Measurements from ENCODE around the gene AIG1.
"Not testable (repeated sequence)": the region's sequence is repeated elsewhere in the genome, so short reads cannot be mapped to it uniquely, and the experiment has no call there.

AIG1 gene

GRCh38 chr6:143058987-143059386, 1.7 kb upstream of the AIG1 start:
- DNase-seq = peak; percentile 11

DNA sequence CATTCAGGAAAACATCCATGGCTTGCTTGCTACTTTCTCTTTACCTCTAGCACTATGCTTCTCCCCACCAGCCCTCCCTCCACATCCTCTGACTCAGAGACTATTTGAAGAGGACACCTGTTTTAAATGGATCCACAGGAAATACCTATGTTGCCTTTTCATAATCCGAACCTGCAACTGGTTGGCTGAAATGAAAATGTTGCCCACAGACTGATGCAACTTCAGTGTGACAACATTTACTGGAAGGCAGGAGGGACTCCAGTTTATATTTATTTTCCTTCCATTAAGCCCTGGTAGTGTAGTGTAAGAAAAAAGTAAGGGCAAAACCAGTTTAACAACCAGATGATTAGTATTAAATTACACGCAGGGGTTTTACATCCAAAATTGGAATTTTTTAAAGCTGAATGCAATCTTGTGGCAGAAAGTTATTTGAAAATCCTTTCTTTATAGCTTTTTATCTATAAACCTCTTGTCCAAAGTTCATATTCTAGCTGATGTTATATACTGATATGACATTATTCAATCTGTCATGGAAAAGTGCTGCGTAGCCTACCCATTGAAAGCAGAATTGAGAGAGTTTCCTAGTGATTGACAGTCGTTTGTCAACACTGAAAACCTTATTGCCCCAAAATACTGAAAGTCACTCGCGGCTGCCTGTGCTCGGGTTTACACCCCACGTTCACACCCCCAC, 881 bp upstream of the AIG1 start:
- DNase-seq = peak; percentile 19

DNA sequence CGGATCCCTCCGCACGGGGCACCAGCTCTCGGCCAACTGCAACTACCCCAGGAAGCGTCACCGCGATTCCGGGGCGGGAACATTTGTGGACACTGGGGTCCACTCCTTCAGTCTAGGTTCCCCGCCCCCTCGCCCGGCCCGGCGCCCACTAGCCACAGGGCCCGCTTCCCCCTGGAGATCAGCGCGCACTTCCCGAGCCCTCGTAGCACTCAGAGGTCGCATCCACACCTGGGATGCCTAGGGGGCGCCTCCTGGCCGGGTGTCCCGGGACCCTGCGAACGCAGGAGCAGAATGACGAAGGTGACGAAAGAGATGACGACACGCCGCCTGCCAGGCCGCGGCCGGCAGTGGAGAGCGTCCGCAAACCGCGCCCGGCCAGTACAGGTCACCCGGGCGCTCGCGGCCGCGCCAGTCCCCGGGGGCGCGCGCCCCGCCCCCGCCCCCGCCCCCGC, 309 bp upstream of the AIG1 start:
- DNase-seq = peak; percentile 61

- DNase-seq = no peak
Observed at GRCh38 chr6:143061597-143062385, 1.1 kb downstream of the AIG1 start.

DNA sequence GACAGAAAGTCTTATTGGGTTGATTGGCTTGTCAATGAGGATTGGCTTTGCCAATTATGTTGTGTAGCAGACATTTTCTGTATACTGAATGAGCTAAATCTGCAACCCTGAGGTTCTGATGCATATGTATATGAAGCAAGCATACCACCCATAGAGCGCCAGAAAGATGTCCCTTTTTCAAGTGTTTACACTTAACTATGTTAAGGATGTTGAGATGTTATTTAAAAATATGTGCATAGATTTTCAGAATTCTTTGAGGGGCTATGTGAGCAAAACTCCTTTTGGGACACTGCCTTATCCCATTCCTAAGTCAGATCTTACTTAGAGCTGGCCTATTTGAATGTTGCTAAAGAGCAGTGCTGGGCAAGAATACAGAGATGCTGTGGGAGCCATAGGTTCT, 1.9 kb downstream of the AIG1 start:
- no peak for DNase-seq

DNA sequence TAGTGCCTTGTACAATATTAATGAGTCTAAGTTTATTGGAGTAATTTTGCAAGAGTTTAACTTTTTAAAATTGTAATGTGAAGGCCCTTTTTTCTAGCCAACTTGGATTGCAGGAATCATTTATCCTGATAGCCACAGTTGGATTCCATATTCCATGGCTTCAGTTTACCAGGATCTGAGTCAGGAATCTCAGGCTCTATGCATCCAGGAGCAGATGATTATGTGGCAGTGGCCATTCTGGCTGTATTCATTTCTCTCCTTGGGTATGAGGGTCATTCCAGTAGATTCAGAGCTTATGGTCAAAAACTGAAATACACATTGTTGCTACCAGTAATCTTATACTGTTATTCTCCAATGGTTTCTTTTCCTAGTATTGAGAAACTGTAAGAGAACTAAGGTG, 2.9 kb downstream of the AIG1 start:
- DNase-seq = no peak

- no peak for DNase-seq
Observed at GRCh38 chr6:143064271-143064670, 3.6 kb downstream of the AIG1 start.

DNA sequence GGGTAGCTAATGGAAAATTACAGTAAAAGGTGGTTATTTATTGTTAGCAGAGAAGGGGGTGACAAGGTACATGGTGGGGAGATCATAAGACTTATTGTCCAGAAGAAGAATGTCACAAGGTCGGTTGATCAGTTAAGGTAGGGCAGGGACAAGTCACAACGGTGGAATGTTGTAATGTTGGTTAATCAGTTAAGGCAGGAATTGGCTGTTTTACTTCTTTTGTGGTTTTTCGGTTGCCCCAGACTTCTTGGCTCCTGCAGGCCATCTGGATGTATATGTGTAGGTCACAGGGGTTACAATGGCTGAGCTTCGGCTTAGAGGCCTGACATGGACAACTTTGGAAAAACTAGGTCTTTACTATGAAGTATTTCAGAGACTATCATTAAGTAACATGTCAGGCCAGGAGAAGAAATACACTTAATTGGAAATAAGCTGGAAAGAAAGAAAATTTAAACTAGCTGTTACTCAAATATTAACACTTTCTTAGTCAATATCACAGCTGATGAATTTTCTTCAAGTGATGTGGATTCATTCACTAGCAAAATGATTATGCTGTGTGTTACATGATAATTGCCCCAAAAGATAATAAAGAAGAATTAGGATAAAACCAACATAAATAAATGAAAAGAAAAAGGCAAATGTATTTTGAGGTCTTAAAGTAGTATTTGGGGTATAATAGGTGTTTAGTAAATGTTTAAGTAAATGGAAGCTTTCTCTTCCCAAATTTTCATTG, 4.4 kb downstream of the AIG1 start:
- DNase-seq = no peak

- no peak for DNase-seq
Observed at GRCh38 chr6:143068001-143068400, 7.3 kb downstream of the AIG1 start.

DNA sequence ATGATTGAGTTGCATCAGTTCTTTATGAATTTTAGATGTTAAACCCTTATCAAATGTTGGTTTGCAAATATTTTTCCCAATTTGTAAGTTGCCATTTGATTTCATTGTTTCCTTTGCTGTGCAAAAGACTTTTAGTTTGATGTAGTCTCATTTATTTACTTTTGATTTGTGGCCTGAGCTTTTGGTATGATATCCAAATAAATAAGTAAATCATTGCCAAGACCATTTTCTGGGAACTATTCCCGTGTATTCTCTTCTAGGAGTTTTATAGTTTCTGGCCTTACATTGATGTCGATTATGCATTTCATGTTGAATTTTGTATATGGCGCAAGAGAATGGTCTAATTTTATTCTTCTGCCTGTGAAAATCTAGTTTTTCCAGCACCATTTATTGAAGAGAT, 13.4 kb downstream of the AIG1 start:
- DNase-seq = no peak

- DNase-seq = no peak
Observed at GRCh38 chr6:143074670-143075318, 14.1 kb downstream of the AIG1 start.

GRCh38 chr6:143078468-143079324, 18.0 kb downstream of the AIG1 start:
- no peak for DNase-seq

GRCh38 chr6:143079325-143079640, 18.6 kb downstream of the AIG1 start:
- no peak for DNase-seq

DNA sequence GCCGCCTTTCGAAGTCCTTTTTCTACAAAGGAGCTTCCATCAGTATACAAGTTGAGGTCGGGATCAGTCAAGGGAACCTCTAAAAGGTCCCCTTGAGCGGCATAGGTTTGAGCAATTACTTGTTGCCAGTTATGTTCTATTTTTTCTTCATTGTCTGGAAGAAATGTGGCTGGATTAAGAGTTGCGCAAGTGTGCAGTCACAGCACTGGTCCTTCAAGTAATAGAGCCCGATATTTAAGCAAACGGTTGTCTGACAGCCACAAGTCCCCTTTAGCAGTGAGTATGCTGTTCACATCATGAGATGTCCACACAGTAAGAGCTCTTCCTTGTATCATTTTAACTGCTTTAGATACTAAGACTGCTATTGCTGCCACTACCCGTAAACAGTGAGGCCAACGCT, 21.6 kb downstream of the AIG1 start:
- not testable (repeated sequence) for DNase-seq

- DNase-seq = not testable (repeated sequence)
Observed at GRCh38 chr6:143084019-143084418, 23.3 kb downstream of the AIG1 start.

GRCh38 chr6:143087335-143087734, 26.6 kb downstream of the AIG1 start:
- DNase-seq = not testable (repeated sequence)

GRCh38 chr6:143087856-143088255, 27.2 kb downstream of the AIG1 start:
- no peak for DNase-seq

DNA sequence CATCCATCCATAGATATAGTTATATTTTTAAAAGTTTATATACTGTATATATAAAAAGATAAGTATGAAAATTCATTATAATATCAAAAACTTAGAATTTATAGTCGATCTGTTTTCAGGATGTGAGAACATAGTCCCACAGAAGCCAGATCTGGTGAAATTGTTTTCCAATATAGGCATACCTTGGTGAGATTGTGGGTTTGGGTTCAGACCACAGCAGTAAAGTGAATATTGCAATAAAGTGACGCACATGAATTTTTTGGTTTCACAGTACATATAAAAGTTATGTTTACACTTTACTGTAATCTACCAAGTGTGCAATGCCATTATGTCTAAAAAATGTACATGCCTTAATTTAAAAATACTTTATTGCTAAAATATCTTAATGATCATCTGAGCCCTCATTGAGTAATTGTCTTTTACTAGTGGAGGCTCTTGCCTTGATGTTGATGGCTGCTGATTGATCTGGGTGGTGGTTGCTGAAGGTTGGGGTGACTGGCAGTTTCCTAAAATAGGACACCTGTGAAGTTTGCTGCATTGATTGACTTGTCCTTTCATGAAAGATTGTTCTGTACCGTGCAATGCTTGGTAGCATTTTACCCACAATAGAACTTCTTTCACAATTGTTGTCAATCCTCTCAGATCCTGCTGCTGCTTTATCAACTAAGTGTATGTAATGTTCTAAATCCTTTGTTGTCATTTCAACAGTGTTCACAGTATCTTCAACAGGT, 29.8 kb downstream of the AIG1 start:
- no peak for DNase-seq

GRCh38 chr6:143092768-143093167, 32.1 kb downstream of the AIG1 start:
- DNase-seq = no peak

GRCh38 chr6:143093290-143093689, 32.6 kb downstream of the AIG1 start:
- no peak for DNase-seq

GRCh38 chr6:143096403-143096802, 35.7 kb downstream of the AIG1 start:
- no peak for DNase-seq
